ENCODE results near the gene CDC16. TPM values are rescaled to one million over a fixed set of nuclear protein-coding genes. Genes with fewer than 3 reads are reported as not detected.
A peak's percentile ranks its signal among the peaks of the same experiment; 100 is the strongest.

Gene CDC16
- total RNA-seq, 1 donor from 2014 or later = 104 TPM

DNA sequence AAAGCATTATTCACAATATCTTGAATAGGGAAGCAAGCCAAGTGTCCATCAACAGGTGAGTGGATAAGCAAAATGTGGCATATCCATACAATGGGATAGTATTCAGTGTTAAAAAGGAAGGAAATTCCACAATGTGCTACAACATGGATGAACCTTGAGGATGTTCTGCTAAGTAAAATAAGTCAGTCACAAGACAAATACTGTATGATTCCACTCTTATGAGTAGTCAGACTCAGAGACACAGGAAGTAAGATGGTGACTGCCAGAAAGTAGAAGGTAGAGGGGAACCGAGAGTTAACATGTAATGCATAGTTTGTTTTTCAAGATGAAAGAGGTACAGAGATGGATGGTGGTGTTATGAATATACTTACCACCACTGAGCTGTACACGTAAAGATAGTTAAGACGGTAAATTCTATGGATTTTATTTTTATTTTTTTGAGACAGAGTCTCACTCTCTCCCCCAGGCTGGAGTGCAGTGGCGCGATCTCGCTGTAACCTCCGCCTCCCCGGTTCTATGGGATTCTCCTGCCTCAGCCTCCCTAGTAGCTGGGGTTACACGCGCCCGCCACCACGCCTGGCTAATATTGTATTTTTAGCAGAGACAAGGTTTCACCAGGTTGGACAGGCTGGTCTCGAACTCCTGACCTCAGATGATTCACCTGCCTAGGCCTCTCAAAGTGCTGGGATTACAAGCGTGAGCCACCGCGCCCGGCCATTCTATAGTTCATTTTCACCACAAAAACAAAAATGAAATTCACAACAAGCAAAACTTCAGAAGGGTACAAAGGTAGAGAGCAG is 78.6 kb downstream of the CDC16 start:
- H3K9me3 Mint-ChIP-seq (ENCODE audit: low read depth) = no peaks in the 10 kb centered on the region
- H3K36me3 Mint-ChIP-seq (ENCODE audit: insufficient read depth) = peaks cover 4% of the 10 kb centered on the region
- peak overlapping the region; percentile 96 for H3K27ac Mint-ChIP-seq
- no peak for DNase-seq (ENCODE audit: low spot score, unreplicated experiment)
- TF ChIP-seq, protein P1, sequence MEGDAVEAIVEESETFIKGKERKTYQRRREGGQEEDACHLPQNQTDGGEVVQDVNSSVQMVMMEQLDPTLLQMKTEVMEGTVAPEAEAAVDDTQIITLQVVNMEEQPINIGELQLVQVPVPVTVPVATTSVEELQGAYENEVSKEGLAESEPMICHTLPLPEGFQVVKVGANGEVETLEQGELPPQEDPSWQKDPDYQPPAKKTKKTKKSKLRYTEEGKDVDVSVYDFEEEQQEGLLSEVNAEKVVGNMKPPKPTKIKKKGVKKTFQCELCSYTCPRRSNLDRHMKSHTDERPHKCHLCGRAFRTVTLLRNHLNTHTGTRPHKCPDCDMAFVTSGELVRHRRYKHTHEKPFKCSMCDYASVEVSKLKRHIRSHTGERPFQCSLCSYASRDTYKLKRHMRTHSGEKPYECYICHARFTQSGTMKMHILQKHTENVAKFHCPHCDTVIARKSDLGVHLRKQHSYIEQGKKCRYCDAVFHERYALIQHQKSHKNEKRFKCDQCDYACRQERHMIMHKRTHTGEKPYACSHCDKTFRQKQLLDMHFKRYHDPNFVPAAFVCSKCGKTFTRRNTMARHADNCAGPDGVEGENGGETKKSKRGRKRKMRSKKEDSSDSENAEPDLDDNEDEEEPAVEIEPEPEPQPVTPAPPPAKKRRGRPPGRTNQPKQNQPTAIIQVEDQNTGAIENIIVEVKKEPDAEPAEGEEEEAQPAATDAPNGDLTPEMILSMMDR (IDR thresholded peaks at IDR 0.05; ENCODE audit: unreplicated experiment) = no peak
- H3K27me3 Mint-ChIP-seq = no peaks in the 10 kb centered on the region
- peak overlapping the region; percentile 80 for H3K4me3 Mint-ChIP-seq (ENCODE audit: low read depth)
- peaks cover 15% of the 10 kb centered on the region for H3K4me1 Mint-ChIP-seq (ENCODE audit: low read depth)

DNA sequence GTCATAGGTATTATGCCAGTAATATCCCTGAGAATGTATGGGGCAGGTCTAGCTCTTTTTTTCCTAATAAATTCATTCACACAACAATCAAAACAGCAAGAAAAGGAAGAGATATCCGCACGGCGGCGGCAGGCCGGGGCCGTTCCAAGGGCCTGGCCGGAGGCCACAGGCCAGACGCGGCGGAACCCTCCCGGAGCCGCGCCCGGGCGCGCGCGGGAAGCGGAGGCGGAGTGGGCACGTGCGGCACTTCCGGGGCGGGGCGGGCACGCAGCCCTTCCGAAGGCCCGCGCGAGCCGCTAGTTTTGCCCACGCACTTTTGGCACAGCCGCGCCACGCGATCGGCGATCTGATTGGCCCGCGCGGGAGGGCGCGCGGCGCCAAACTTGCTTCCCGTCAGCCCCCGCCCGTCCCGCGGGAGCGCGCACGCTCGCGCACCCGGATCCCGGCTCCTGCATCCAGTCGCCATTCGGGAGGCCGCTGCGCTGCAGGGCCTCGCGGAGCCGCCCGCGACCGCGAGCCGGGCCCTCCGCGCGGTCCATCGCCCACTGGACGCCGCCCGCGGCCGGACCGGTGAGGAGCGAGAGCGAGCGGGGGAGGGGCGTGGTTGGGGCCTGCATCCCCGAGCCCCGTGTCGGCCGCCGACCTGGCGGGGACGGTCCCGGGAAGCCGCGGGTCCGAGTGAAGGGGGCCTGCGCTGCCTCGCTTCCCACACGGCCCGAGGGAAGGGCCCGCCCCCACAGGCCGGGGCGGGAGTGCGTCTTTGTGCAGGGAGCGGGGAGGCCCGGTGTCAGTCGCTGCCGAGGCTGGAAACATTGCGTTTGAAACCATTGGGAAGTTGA is 79.6 kb downstream of the CDC16 start, which contains the start of gene CHAMP1:
Gene CHAMP1 (plus strand): TSS at position 430 of the 839 bp plus-strand sequence. CDS start 9,340 bp downstream, outside the sequence.
- Mint-ChIP-seq H3K27ac (peak within 1 kb of the TSS; percentile 96), H3K27me3 (no peaks in the 10 kb centered on the region), H3K4me1 (ENCODE audit: low read depth) (peaks cover 19% of the 10 kb centered on the region), H3K4me3 (ENCODE audit: low read depth) (peak within 1 kb of the TSS; percentile 85), H3K9me3 (ENCODE audit: low read depth) (no peaks in the 10 kb centered on the region), H3K36me3 (ENCODE audit: insufficient read depth) (peaks cover 4% of the 10 kb centered on the region)
- TF ChIP-seq, protein P1 (IDR thresholded peaks at IDR 0.05; ENCODE audit: unreplicated experiment) = no peak
- peak; percentile 92 for DNase-seq (ENCODE audit: low spot score, unreplicated experiment)

DNA sequence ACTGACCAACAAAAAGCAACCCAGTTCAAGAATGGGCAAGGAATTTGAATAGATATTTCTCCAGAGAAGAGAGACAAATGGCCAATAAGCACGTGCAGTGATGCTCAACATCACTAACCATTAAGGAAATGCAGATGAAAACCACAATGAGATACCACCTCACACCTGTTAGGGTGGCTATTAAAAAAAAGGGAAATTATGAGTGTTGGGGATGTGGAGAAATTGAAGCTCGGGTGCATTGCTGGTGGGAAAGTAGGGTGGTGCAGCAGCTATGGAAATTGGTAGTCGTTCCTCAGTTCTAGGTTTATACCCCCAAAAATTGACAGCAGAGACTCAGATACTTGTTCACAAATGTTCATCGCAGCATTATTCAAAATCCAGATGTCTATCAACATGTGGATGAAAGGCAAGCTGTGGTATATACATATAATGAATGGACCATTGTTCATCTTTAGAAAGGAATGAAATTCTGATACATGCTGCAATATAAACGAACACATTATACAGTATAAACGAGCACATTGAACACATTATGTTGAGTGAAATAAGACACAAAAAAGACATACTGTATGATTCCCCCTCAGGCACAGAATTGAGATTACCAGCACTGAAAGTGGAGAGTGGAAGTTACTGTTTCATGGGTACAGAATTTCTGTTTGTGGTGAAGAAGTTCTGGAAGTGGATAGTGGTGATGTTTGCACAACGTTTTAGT is 80.5 kb downstream of the CDC16 start:
- peak overlapping the region; percentile 95 for H3K27ac Mint-ChIP-seq
- H3K4me1 Mint-ChIP-seq (ENCODE audit: low read depth) = peaks cover 24% of the 10 kb centered on the region
- no peaks in the 10 kb centered on the region for H3K9me3 Mint-ChIP-seq (ENCODE audit: low read depth)
- TF ChIP-seq, protein P1 (IDR thresholded peaks at IDR 0.05; ENCODE audit: unreplicated experiment) = no peak
- H3K4me3 Mint-ChIP-seq (ENCODE audit: low read depth) = peak overlapping the region; percentile 85
- DNase-seq (ENCODE audit: low spot score, unreplicated experiment) = no peak
- no peaks in the 10 kb centered on the region for H3K27me3 Mint-ChIP-seq
- H3K36me3 Mint-ChIP-seq (ENCODE audit: insufficient read depth) = peaks cover 9% of the 10 kb centered on the region

DNA sequence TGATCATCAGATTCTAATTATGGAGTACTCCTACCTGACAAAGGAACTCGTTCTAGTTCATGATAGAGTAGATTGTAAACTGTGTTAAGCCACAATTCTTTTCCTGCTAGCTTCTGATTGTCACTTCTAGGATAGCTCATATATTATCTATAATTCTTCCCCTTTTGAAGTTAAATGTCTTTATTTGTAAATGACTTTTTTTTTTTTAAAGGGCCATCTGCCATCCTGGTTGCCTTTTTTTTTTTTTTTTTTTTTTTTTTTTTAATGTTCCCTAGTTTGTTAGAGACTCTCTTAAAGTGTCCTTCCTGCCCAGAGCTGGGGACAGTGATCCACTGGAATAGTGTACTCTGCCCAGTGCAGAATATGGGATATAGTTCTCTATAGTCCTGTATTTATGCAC is 83.9 kb downstream of the CDC16 start:
- Mint-ChIP-seq H3K27ac (peak overlapping the region; percentile 85), H3K36me3 (ENCODE audit: insufficient read depth) (peaks cover 26% of the 10 kb centered on the region), H3K9me3 (ENCODE audit: low read depth) (no peaks in the 10 kb centered on the region), H3K4me3 (ENCODE audit: low read depth) (no peak overlapping the region), H3K27me3 (no peaks in the 10 kb centered on the region), H3K4me1 (ENCODE audit: low read depth) (peaks cover 24% of the 10 kb centered on the region)
- DNase-seq (ENCODE audit: low spot score, unreplicated experiment) = no peak
- TF ChIP-seq, protein P1 (IDR thresholded peaks at IDR 0.05; ENCODE audit: unreplicated experiment) = no peak
